NCI-H524 treated with DMSO at 0.1 percent for 48 hours (cell line): ENCODE data around the gene TOR1AIP2.
"Not testable (repeated sequence)": the region's sequence is repeated elsewhere in the genome, so short reads cannot be mapped to it uniquely, and the experiment has no call there.

ENCODE experiments used
- DNase-seq: peaks from one replicate; lab custom pipeline; 2025; lab: John Stamatoyannopoulos, UW

Gene TOR1AIP2

GRCh38 chr1:179875596-179876299 lies 1.9 kb downstream of the TOR1AIP2 start:
- DNase-seq: no peak

- DNase-seq: no peak
Observed at GRCh38 chr1:179873438-179873851, 4.2 kb downstream of the TOR1AIP2 start.

GRCh38 chr1:179872558-179872957 lies 5.0 kb downstream of the TOR1AIP2 start:
- no peak for DNase-seq

GRCh38 chr1:179871940-179872339 lies 5.7 kb downstream of the TOR1AIP2 start:
- DNase-seq: no peak

DNA sequence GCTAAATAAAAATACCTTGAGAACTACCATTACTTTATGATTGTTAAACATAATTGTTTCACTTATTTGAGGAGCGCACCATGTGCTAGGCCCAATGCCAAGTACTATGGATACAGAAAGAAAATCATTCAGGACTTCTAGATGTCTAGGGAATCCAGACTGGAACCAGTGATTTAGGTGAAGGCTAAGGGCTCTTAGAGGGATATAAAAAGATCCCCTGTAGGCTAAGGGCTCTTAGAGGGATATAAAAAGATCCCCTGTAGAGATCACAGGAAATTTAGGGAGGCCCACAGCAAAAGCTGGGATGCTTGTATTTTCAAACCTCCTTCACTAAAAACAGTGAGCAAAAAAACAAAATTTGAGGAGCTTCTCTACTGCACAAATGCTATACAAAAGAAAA lies 6.7 kb downstream of the TOR1AIP2 start:
- no peak for DNase-seq

DNA sequence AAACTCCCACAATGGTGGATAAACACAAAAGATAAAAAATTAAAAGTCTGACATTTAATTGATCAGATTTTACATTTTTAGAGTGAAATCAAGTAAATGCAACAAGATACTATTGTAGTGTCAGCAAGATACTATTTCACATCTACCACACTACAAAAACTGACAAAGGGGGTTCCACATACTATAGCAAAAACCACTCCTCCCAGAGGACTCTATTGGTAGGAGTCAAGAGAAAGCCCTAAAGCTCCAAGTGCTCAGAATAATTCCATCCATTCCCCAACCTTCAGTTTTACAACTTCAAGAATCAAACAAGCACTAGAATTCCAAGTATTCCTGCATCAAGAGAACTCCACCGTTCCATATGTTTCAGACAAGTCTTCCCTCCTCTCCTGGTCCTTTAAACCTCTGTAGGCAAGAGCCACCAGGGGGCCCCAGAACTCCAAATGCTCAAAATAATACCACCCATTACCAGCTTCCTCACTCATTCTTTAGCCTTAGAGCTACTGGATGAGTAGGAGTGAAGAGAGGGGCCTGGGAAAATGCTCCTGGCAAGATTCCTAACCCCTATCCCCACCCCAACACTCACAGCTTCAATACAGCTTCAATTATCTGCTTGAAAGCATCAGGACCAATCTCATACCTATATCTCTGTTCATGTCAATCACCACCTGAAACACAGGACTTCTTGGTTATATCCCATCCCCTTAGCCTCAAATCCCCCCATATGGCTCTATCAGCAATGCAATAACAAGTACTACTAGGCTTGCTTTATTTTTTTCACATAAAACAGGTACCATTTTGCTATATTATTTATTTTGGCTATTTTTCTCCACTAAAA lies 9.9 kb downstream of the TOR1AIP2 start:
- no peak for DNase-seq

DNA sequence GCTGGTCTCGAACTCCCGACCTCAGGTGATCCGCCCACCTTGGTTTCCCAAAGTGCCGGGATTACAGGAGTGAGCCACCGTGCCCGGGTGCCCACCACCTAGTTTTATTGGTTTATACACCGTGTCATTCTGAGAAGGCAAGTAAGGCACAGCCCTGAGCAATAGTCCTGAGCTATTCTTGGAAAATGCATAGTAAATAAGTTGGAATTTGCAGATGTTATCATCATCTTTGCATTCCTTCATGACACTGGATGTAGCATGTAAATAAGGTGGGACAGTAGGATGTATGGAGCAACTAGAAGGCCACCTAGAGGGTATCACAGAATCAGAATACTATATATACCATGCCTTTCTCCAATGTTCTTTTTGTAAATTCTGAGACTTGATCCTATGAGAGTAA lies 11.0 kb downstream of the TOR1AIP2 start:
- no peak for DNase-seq

DNA sequence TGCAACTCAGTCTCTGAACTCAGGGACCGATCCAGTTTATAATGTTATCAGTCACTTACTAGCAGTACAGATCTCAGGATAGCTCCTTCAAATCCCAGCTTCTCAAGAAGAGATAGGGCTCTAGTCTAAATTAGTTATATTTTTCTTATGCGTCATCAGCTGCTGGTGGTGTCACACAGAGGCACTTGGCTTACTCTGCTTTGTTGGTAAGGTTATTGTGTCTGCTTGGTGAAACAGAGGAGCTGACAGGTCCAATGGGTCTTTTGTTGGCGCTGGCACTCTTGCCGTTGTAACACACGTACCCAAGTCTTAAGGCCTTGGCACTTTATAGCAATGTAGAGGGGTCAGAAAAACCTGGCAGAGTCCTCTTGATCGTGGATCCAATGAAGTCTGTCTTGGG lies 12.2 kb downstream of the TOR1AIP2 start:
- DNase-seq: no peak

DNA sequence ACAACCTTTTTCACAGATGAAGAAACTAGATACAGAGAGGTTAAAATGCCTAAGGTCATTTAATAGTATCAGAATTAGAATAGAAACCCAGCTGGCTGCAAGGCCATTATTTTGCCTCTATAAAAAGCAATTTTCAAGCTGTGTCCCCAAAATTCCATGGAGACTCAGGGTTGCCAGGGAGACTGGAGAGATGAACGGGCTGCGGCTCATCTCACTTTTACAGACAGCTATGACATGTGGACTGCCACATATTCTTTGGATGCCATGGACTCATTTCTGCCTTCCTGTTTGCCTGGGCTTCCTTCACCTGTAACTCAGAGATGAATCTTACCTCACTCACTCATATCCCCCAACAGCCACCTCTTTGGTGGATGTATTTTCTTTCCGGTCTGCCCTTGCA lies 17.0 kb downstream of the TOR1AIP2 start:
- DNase-seq: no peak

- DNase-seq: no peak
Observed at GRCh38 chr1:179857009-179857408, 20.6 kb downstream of the TOR1AIP2 start.

DNA sequence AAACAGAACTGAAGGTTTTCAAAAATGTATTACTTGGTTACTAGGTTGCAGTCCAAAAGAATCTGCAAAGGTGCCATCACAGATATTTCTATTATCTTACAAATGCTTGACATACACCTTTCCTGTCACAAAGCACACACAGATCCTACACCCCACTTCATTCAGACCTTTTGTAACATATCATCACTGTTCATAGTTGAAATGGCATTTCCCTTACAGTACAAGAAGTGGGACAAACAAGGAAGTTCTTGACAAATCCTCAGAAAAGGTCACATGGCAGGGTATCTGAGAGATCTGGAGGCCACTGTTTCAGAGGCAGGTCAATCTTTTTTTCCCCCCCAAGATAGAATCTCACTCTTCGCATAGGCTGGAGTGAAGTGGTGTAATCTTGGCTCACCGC lies 21.3 kb downstream of the TOR1AIP2 start:
- no peak for DNase-seq

DNA sequence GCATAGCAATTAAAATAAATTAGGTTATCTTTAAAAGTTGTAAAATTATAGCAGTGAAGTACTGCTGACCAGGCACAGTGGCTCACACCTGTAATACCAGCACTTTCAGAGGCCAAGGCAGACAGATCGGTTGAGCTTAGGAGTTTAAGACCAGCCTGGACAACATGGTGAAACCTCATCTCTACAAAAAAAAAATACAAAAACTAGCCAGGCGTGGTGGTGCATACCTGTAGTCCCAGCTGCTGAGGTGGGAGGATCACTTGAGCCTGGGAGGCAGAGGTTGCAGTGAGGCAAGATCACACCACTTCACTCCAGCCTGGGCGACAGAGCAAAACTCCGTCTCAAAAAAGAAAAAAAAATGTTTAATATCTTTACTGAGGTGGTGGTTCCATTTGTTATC lies 21.8 kb downstream of the TOR1AIP2 start:
- not testable (repeated sequence) for DNase-seq

GRCh38 chr1:179853102-179853501 lies 24.5 kb downstream of the TOR1AIP2 start:
- no peak for DNase-seq

DNA sequence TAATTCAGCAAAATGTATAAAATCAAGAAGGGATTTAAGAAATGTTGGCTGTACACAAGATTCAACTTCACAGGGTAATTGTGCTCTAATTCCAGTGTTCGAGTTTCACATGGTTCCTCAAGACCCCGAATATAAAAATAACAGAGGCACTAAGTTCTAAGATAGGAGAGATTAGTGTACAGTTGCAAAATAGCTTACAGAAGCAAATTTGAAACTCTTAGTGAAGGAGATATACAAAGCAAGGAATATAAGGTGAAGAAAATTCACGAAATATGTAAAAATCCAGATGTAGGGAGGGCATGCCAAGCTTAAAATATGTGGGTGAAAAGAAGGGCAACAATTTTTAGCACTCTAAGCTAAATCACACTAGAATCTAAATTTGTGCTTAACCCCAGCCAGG lies 29.4 kb downstream of the TOR1AIP2 start:
- no peak for DNase-seq

DNA sequence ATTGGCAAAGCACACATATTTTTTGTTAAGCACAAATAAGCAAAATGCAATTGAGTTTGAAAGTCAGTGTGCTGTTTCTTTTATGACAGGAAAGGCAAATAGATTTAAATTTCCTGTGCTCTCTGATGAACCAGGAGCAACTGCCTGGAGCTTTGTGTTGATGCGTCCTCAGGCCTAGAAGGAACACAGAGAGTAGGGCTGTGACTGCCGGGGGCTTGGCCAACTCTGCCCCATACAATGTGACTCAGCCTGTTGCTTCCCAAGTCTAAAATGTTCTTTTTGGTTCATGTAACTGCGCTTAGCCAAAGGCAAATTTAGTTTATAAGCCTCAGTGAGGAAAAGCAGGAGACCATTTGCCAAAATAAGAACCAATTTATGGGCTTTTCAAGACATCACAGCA lies 37.5 kb downstream of the TOR1AIP2 start:
- no peak for DNase-seq

- not testable (repeated sequence) for DNase-seq
Observed at GRCh38 chr1:179836686-179837445, 40.7 kb downstream of the TOR1AIP2 start.

DNA sequence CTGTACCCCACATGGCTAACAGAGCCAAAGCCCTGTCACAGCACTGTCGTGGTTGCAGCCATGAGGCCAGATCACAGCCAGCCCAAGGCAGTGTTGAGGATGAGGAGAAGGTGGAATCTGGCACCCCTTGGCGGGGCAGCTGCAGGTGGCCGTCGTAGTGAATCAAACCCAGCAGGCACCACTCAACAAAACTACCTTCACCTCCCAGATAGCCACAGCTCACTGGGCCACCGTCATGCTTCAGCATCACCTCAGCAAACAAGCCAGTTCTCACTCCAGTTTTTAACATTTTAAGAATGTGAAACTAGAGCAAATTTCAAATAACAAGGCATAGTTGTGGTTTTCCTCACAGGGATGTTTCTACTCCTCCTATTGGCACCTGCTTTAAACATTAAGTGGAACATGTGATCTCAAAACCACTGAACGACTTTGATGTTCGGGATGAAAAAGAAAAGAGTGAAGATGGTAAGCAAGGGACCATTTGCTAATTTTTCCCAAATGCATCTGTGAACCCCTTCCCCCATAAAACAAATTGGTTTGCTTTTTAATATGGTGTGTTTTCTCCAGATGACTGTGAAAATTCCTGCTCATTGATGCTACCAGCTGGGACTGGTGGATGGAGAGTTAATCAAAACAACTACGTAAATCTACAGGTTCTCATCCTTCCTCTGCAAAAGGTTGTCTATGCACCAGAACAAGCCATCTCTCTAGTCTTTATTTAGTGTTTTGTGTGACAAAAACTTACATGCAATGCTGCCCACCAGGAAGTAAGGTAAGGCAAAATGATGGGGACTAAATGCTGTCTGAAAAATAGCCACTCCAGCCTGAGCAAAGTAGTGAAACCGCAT lies 45.5 kb downstream of the TOR1AIP2 start:
- no peak for DNase-seq

GRCh38 chr1:179831225-179831624 lies 46.4 kb downstream of the TOR1AIP2 start:
- DNase-seq: no peak

DNA sequence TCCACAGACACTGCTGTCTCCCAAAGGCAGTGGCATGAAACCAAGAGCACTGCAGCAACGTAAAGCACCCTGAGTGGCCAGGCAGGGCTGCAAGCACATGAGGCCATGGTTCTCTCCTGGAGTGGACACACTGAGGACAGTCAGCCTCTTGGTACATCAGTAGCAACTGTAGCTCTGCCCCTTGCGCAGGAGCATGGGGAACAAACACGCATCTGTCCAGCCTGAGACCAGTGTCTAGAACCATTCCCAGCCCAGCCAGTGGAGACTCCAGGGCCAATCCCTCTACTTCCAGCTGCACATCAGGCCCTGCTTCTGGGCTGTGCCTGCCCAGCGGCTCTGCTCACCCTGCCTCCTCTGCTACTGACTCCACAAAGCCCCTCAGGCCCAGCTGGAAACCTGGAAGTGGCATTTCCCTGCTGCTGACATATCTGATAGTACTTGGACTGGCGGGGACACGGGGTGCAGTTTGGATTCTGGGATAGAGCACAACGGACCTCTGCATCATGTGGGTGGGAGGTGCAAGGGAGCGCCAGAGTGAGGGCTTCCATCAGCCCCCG lies 49.0 kb downstream of the TOR1AIP2 start:
- DNase-seq: no peak

DNA sequence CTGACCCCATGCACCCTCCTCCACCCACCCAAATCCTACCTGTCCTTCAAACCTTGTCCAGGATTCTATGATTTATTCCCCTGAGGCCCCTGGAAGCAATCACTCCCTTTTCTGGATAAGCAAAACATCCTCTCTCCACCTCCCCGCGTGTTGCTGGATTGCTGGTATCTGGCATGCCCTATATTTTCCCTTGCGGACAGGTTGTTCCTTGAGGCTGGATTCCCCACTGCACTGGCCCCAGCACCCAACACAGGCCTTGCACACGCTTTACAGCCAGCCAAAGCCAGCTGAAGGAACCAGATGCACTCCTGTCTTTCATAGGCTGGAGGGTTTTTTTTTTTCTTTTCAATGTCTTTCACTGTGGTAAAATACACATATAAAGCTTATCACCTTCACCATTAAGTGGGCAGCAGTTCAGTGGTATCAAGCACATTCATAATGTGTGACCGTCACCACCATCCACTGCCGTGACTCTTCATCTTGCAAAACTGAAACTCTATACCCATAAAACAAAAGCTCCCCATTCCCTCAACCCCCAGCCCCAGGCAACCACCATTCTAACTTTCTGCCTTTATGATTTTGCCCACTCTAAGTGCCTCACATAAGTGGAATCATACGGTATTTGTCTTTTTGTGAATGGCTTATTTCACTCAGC lies 50.9 kb downstream of the TOR1AIP2 start:
- DNase-seq: no peak
